PC-3 (cell line): ENCODE data around the gene TOLLIP.

Source experiments
- EZH2phosphoT487 ChIP-seq: fragments of 300-600 bp; sonication (generic); IDR thresholded peaks from 2 replicates; pipeline ENCODE4 v1.6.1; 2018; ENCODE audit warnings: mild to moderate bottlenecking, antibody characterized with exemption, low read length, borderline replicate concordance
- TF ChIP-seq, protein P1 (sequence below): fragments of 300-600 bp; sonication (generic); conservative IDR thresholded peaks from 2 replicates; pipeline ENCODE4 v1.5.1; 2017; ENCODE audit warnings: antibody characterized with exemption, low read depth, mild to moderate bottlenecking, low read length

DNA sequence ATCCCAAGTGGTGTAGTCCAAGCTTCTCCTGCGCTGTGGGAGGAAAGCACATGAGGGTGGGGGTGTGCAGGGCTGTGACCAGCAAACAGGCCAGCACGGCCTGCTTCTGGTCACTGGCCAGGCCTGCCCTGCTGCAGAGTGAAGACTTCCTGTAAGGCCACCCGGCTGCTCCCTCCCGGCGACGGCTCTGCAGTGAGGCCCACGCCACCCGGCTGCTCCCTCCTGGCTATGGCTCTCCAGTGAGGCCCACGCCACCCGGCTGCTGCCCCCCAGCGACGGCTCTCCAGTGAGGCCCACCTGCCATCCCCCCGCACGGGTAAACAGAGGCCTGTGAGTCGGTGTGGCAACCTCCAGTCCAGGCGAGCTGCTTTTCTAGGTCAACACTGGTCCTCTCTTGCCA is 48.9 kb upstream of the TOLLIP start:
- TF ChIP-seq, protein P1, sequence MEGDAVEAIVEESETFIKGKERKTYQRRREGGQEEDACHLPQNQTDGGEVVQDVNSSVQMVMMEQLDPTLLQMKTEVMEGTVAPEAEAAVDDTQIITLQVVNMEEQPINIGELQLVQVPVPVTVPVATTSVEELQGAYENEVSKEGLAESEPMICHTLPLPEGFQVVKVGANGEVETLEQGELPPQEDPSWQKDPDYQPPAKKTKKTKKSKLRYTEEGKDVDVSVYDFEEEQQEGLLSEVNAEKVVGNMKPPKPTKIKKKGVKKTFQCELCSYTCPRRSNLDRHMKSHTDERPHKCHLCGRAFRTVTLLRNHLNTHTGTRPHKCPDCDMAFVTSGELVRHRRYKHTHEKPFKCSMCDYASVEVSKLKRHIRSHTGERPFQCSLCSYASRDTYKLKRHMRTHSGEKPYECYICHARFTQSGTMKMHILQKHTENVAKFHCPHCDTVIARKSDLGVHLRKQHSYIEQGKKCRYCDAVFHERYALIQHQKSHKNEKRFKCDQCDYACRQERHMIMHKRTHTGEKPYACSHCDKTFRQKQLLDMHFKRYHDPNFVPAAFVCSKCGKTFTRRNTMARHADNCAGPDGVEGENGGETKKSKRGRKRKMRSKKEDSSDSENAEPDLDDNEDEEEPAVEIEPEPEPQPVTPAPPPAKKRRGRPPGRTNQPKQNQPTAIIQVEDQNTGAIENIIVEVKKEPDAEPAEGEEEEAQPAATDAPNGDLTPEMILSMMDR = no peak
- no peak for TF ChIP-seq EZH2phosphoT487
